ENCODE results near the gene ART1. TPM values are rescaled to one million over a fixed set of nuclear protein-coding genes. Genes with fewer than 3 reads are reported as not detected.

ART1 gene
- total and polyA plus RNA-seq, 4 donors = not detected

- H3K9me3 ChIP-seq (ENCODE audit: control insufficient read depth in 4 of 4, low read length in 3 of 4) = no peaks in the 10 kb centered on the region
- H3K36me3 ChIP-seq (ENCODE audit: control insufficient read depth in 4 of 4, insufficient read depth in 3 of 4, low read depth in 1 of 4, low read length in 3 of 4) = no peaks in the 10 kb centered on the region
- H3K27ac ChIP-seq (ENCODE audit: low read depth in 1 of 2, low read length in 2 of 2) = no peak overlapping the region
- WGBS = 85% methylated on average over 3 of the region's 3 CpGs
- no peaks in the 10 kb centered on the region for H3K4me1 ChIP-seq (ENCODE audit: control insufficient read depth in 4 of 4, insufficient read depth in 4 of 4, low read length in 3 of 4)
- H3K9ac ChIP-seq (ENCODE audit: low read depth in 1 of 2, low read length in 2 of 2) = no peak overlapping the region
- TF ChIP-seq, protein P1, sequence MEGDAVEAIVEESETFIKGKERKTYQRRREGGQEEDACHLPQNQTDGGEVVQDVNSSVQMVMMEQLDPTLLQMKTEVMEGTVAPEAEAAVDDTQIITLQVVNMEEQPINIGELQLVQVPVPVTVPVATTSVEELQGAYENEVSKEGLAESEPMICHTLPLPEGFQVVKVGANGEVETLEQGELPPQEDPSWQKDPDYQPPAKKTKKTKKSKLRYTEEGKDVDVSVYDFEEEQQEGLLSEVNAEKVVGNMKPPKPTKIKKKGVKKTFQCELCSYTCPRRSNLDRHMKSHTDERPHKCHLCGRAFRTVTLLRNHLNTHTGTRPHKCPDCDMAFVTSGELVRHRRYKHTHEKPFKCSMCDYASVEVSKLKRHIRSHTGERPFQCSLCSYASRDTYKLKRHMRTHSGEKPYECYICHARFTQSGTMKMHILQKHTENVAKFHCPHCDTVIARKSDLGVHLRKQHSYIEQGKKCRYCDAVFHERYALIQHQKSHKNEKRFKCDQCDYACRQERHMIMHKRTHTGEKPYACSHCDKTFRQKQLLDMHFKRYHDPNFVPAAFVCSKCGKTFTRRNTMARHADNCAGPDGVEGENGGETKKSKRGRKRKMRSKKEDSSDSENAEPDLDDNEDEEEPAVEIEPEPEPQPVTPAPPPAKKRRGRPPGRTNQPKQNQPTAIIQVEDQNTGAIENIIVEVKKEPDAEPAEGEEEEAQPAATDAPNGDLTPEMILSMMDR (IDR thresholded peaks at IDR 0.05; ENCODE audit: low read depth, low read length, missing input control) = no peak
- TF ChIP-seq JUND (IDR thresholded peaks at IDR 0.05) (no peak), RXRA (IDR thresholded peaks at IDR 0.05) (no peak), NR2F2 (IDR thresholded peaks at IDR 0.05) (no peak), EGR1 (IDR thresholded peaks at IDR 0.05; ENCODE audit: low read depth in 2 of 2) (no peak), FOXA2 (IDR thresholded peaks at IDR 0.05) (no peak), YY1 (IDR thresholded peaks at IDR 0.05) (no peak), HNF4G (IDR thresholded peaks at IDR 0.05) (no peak), HNF4A (conservative IDR thresholded peaks at IDR 0.05) (no peak), FOXA1 (IDR thresholded peaks at IDR 0.05) (no peak), GABPA (IDR thresholded peaks at IDR 0.05 in 1 of 2, conservative IDR thresholded peaks at IDR 0.05 in 1 of 2) (no peak), RAD21 (IDR thresholded peaks at IDR 0.05) (no peak), SP1 (IDR thresholded peaks at IDR 0.05) (no peak)
- TF ChIP-seq, protein P2, sequence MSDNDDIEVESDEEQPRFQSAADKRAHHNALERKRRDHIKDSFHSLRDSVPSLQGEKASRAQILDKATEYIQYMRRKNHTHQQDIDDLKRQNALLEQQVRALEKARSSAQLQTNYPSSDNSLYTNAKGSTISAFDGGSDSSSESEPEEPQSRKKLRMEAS (IDR thresholded peaks at IDR 0.05) = no peak
- no peak for DNase-seq (ENCODE audit: low spot score)
- no peaks in the 10 kb centered on the region for H3K27me3 ChIP-seq (ENCODE audit: control insufficient read depth in 4 of 4, insufficient read depth in 4 of 4, low read length in 3 of 4)
- no peak overlapping the region for H3K4me3 ChIP-seq (ENCODE audit: low read depth in 1 of 3, low read length in 3 of 3)
Measured at GRCh38 chr11:3605283-3605662, 39.7 kb upstream of the ART1 start.

DNA sequence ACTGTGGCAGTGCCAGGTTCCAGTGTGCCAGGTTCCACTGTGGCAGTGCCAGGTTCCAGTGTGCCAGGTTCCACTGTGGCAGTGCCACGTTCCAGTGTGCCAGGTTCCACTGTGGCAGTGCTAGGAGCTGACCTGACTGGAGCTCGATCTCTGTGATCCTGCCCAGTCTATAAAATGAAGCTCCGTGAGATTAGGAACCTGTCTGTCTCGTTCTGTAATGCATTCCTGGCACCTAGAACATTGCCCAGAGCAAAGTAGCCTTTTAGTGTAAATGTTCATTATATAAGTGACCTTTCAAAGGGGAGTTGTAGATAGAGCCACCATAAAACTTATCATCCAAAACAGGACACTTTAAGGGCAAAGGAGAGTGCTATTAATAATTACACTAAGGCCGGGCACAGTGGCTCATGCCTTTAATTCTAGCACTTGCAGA lies 39.1 kb upstream of the ART1 start:
- Histone ChIP-seq H3K4me3 (ENCODE audit: low read depth in 1 of 3, low read length in 3 of 3) (no peak overlapping the region), H3K27me3 (ENCODE audit: control insufficient read depth in 4 of 4, insufficient read depth in 4 of 4, low read length in 3 of 4) (no peaks in the 10 kb centered on the region), H3K9me3 (ENCODE audit: control insufficient read depth in 4 of 4, low read length in 3 of 4) (no peaks in the 10 kb centered on the region), H3K4me1 (ENCODE audit: control insufficient read depth in 4 of 4, insufficient read depth in 4 of 4, low read length in 3 of 4) (no peaks in the 10 kb centered on the region), H3K9ac (ENCODE audit: low read depth in 1 of 2, low read length in 2 of 2) (no peak overlapping the region), H3K27ac (ENCODE audit: low read depth in 1 of 2, low read length in 2 of 2) (no peak overlapping the region), H3K36me3 (ENCODE audit: control insufficient read depth in 4 of 4, insufficient read depth in 3 of 4, low read depth in 1 of 4, low read length in 3 of 4) (no peaks in the 10 kb centered on the region)
- TF ChIP-seq FOXA1 (IDR thresholded peaks at IDR 0.05) (no peak), FOXA2 (IDR thresholded peaks at IDR 0.05) (no peak), GABPA (IDR thresholded peaks at IDR 0.05 in 1 of 2, conservative IDR thresholded peaks at IDR 0.05 in 1 of 2) (no peak), SP1 (IDR thresholded peaks at IDR 0.05) (no peak), EGR1 (IDR thresholded peaks at IDR 0.05; ENCODE audit: low read depth in 2 of 2) (no peak), YY1 (IDR thresholded peaks at IDR 0.05) (no peak), RAD21 (IDR thresholded peaks at IDR 0.05) (no peak), RXRA (IDR thresholded peaks at IDR 0.05) (no peak), ATF3 (IDR thresholded peaks at IDR 0.05) (no peak), NR2F2 (IDR thresholded peaks at IDR 0.05) (no peak), TAF1 (conservative IDR thresholded peaks at IDR 0.05) (no peak), HNF4G (IDR thresholded peaks at IDR 0.05) (no peak), JUND (IDR thresholded peaks at IDR 0.05) (no peak)
- TF ChIP-seq, protein P3, sequence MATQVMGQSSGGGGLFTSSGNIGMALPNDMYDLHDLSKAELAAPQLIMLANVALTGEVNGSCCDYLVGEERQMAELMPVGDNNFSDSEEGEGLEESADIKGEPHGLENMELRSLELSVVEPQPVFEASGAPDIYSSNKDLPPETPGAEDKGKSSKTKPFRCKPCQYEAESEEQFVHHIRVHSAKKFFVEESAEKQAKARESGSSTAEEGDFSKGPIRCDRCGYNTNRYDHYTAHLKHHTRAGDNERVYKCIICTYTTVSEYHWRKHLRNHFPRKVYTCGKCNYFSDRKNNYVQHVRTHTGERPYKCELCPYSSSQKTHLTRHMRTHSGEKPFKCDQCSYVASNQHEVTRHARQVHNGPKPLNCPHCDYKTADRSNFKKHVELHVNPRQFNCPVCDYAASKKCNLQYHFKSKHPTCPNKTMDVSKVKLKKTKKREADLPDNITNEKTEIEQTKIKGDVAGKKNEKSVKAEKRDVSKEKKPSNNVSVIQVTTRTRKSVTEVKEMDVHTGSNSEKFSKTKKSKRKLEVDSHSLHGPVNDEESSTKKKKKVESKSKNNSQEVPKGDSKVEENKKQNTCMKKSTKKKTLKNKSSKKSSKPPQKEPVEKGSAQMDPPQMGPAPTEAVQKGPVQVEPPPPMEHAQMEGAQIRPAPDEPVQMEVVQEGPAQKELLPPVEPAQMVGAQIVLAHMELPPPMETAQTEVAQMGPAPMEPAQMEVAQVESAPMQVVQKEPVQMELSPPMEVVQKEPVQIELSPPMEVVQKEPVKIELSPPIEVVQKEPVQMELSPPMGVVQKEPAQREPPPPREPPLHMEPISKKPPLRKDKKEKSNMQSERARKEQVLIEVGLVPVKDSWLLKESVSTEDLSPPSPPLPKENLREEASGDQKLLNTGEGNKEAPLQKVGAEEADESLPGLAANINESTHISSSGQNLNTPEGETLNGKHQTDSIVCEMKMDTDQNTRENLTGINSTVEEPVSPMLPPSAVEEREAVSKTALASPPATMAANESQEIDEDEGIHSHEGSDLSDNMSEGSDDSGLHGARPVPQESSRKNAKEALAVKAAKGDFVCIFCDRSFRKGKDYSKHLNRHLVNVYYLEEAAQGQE (IDR thresholded peaks at IDR 0.05) = no peak
- TF ChIP-seq, protein P4, sequence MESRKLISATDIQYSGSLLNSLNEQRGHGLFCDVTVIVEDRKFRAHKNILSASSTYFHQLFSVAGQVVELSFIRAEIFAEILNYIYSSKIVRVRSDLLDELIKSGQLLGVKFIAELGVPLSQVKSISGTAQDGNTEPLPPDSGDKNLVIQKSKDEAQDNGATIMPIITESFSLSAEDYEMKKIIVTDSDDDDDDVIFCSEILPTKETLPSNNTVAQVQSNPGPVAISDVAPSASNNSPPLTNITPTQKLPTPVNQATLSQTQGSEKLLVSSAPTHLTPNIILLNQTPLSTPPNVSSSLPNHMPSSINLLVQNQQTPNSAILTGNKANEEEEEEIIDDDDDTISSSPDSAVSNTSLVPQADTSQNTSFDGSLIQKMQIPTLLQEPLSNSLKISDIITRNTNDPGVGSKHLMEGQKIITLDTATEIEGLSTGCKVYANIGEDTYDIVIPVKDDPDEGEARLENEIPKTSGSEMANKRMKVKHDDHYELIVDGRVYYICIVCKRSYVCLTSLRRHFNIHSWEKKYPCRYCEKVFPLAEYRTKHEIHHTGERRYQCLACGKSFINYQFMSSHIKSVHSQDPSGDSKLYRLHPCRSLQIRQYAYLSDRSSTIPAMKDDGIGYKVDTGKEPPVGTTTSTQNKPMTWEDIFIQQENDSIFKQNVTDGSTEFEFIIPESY (IDR thresholded peaks at IDR 0.05) = no peak
- TF ChIP-seq, protein P1 (IDR thresholded peaks at IDR 0.05; ENCODE audit: low read depth, low read length, missing input control) = no peak
- DNase-seq (ENCODE audit: low spot score) = no peak
- 76% methylated on average over 5 of the region's 5 CpGs for WGBS
